GM10266 (cell line): ENCODE data around the gene DCBLD1.

Experiments
- DNase-seq: peaks from one replicate; pipeline ENCODE4 v3.0.0; 2012; ENCODE audit errors: extremely low spot score
- TF ChIP-seq, protein P1 (sequence below): IDR thresholded peaks from 2 replicates; pipeline ENCODE4 v1.5.1; 2012; ENCODE audit warnings: mild to moderate bottlenecking, low read depth; ENCODE audit not compliant: control insufficient read depth, insufficient read depth; ENCODE audit errors: missing control alignments

Gene DCBLD1

DNA sequence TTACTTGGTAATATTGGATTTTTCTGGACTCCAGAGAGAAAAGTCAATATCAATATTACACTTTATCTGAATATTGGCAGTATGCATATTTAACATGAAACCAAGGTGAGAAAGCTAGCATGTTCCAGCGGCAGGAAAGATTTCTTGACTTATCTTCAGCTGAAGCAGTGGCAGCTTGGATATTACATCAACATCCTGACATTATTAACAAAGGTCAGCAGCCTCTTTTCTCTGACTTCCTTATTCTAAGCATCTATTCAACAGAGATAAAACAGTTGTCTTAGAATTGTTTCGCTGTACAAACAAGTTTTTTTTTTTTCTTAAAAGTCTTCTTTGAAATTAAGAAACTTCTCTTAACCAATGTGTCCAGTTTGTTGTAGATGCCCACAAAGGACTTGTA, 11.8 kb downstream of the DCBLD1 start:
- no peak for DNase-seq
- TF ChIP-seq, protein P1, sequence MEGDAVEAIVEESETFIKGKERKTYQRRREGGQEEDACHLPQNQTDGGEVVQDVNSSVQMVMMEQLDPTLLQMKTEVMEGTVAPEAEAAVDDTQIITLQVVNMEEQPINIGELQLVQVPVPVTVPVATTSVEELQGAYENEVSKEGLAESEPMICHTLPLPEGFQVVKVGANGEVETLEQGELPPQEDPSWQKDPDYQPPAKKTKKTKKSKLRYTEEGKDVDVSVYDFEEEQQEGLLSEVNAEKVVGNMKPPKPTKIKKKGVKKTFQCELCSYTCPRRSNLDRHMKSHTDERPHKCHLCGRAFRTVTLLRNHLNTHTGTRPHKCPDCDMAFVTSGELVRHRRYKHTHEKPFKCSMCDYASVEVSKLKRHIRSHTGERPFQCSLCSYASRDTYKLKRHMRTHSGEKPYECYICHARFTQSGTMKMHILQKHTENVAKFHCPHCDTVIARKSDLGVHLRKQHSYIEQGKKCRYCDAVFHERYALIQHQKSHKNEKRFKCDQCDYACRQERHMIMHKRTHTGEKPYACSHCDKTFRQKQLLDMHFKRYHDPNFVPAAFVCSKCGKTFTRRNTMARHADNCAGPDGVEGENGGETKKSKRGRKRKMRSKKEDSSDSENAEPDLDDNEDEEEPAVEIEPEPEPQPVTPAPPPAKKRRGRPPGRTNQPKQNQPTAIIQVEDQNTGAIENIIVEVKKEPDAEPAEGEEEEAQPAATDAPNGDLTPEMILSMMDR: no peak

GRCh38 chr6:117494694-117495318, 12.3 kb downstream of the DCBLD1 start:
- TF ChIP-seq, protein P1: no peak
- DNase-seq: no peak

- no peak for DNase-seq
- TF ChIP-seq, protein P1: no peak
These were observed 13.0 kb downstream of the DCBLD1 start for GRCh38 chr6:117495425-117495824.

DNA sequence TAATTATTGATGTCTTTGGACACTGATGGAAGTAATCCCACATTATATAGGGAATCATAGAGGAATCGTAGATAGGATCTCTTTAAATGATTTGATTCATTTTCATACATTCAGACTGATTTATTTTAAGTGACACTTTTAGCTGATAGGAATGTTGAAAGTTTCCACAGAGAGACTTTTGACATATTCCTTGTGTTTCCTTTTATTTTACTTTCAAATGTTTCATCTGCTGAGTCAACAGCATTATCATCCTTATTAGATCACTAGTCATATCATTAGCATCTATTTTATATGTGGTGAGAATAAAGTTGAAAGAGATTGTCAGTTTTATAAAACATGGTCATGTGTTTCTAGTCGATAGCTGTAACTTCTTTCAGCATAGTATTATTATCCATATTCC, 13.4 kb downstream of the DCBLD1 start:
- DNase-seq: no peak
- TF ChIP-seq, protein P1: no peak

GRCh38 chr6:117496383-117496990, 14.0 kb downstream of the DCBLD1 start:
- TF ChIP-seq, protein P1: no peak
- DNase-seq: no peak

GRCh38 chr6:117497237-117497636, 14.8 kb downstream of the DCBLD1 start:
- DNase-seq: no peak
- TF ChIP-seq, protein P1: no peak

DNA sequence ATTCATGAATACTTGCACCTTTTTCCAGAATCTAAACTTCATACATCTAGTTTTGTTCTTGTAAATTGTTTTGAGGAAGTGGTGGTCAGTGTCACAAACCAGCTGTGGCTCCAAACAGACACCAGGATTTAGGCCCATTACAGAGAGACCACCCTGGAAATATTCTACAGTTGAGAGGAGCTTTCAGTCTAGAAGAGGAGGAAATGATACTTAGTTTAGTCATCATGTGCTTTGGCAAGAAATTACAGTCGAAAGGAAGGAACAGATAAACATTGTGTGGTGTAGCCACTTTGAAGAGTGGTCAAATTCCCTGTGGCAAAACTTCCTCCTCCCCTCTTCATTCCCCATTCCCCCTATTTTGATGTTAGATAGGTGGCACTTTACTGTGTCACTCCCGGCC, 15.7 kb downstream of the DCBLD1 start:
- DNase-seq: no peak
- TF ChIP-seq, protein P1: no peak
